NK-92 (cell line): ENCODE results near the gene MAP2K2.
A peak's percentile ranks its signal among the peaks of the same experiment; 100 is the strongest.

Experiments used
- DNase-seq: peaks from one replicate; lab custom pipeline; 2025; ENCODE audit not compliant: unreplicated experiment; lab: John Stamatoyannopoulos, UW

The MAP2K2 gene

GRCh38 chr19:4081441-4082129 lies 42.3 kb downstream of the MAP2K2 start:
- no peak for DNase-seq

- no peak for DNase-seq
Measured at GRCh38 chr19:4080473-4080872, 43.4 kb downstream of the MAP2K2 start.

GRCh38 chr19:4077800-4078684 lies 45.9 kb downstream of the MAP2K2 start:
- no peak for DNase-seq

- no peak for DNase-seq
Measured at GRCh38 chr19:4077007-4077374, 46.9 kb downstream of the MAP2K2 start.

- DNase-seq: no peak
Measured at GRCh38 chr19:4075373-4075772, 48.5 kb downstream of the MAP2K2 start.

- DNase-seq: no peak
Measured at GRCh38 chr19:4071610-4072009, 52.3 kb downstream of the MAP2K2 start.

GRCh38 chr19:4069331-4069959 lies 54.5 kb downstream of the MAP2K2 start:
- DNase-seq: no peak

- DNase-seq: no peak
Measured at GRCh38 chr19:4068047-4068966, 55.6 kb downstream of the MAP2K2 start.

GRCh38 chr19:4067396-4068046 lies 56.4 kb downstream of the MAP2K2 start:
- DNase-seq: no peak

GRCh38 chr19:4066682-4067395 lies 57.1 kb downstream of the MAP2K2 start, which contains the start of gene ZBTB7A:
Gene ZBTB7A (minus strand): TSS chr19:4066899. CDS start chr19:4055232, 11,667 bp downstream.
- DNase-seq: no peak

- no peak for DNase-seq
Measured at GRCh38 chr19:4066176-4066606, 57.7 kb downstream of the MAP2K2 start.

GRCh38 chr19:4065430-4066175 lies 58.3 kb downstream of the MAP2K2 start:
- peak; percentile 82 for DNase-seq

- no peak for DNase-seq
Measured at GRCh38 chr19:4064496-4065260, 59.2 kb downstream of the MAP2K2 start.

GRCh38 chr19:4064149-4064495 lies 59.8 kb downstream of the MAP2K2 start:
- no peak for DNase-seq

GRCh38 chr19:4063369-4064148 lies 60.4 kb downstream of the MAP2K2 start:
- no peak for DNase-seq

- DNase-seq: no peak
Measured at GRCh38 chr19:4062419-4063368, 61.2 kb downstream of the MAP2K2 start.
